K562 treated with DMSO at 1 percent for 12 hours (cell line): ENCODE results near the gene P3H3. TPM values are rescaled to one million over a fixed set of nuclear protein-coding genes. Genes with fewer than 3 reads are reported as not detected.

Experiments
- total RNA-seq: library from RNA; unstranded; fragments of 300-600 nt; gene quantifications from 2 replicates; pipeline ENCODE4 v1.2.3, GENCODE V29; 2022; ENCODE audit not compliant: insufficient read depth

The P3H3 gene, protein sequence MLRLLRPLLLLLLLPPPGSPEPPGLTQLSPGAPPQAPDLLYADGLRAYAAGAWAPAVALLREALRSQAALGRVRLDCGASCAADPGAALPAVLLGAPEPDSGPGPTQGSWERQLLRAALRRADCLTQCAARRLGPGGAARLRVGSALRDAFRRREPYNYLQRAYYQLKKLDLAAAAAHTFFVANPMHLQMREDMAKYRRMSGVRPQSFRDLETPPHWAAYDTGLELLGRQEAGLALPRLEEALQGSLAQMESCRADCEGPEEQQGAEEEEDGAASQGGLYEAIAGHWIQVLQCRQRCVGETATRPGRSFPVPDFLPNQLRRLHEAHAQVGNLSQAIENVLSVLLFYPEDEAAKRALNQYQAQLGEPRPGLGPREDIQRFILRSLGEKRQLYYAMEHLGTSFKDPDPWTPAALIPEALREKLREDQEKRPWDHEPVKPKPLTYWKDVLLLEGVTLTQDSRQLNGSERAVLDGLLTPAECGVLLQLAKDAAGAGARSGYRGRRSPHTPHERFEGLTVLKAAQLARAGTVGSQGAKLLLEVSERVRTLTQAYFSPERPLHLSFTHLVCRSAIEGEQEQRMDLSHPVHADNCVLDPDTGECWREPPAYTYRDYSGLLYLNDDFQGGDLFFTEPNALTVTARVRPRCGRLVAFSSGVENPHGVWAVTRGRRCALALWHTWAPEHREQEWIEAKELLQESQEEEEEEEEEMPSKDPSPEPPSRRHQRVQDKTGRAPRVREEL
- 17.7 and 18.5 TPM in 2 replicates for total RNA-seq

DNA sequence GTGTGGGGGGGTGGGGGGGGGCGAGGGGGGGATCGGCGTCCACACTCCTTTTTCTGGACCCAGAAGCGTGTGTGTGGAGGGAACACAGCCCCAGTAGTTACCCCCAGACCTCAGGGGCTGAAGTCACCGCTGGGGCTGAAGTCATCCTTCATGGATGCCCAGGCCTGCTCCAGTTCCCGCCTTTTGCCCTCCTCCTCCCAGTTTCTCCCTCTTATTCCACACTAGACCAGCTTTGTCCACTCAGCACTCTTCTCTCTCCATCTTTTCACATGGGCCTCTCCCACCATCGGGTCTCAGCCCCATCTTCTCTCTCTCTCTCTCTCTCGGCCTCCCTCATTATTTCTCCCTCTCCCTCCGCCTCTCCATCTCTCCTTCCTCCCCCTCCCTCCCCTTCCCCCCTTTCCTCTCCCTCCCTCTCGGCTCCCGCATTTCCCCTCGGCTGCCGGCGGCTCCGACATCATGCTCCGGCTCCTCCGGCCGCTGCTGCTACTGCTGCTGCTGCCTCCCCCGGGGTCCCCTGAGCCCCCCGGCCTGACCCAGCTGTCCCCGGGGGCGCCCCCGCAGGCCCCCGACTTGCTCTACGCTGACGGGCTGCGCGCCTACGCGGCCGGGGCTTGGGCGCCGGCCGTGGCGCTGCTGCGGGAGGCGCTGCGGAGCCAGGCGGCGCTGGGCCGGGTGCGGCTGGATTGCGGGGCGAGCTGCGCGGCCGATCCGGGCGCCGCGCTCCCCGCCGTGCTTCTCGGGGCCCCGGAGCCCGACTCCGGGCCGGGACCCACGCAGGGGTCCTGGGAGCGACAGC is at the start of gene P3H3:
TSS of gene P3H3 (plus strand) at position 426 of the 799 bp plus-strand sequence. CDS start at position 460, 34 bp downstream.

DNA sequence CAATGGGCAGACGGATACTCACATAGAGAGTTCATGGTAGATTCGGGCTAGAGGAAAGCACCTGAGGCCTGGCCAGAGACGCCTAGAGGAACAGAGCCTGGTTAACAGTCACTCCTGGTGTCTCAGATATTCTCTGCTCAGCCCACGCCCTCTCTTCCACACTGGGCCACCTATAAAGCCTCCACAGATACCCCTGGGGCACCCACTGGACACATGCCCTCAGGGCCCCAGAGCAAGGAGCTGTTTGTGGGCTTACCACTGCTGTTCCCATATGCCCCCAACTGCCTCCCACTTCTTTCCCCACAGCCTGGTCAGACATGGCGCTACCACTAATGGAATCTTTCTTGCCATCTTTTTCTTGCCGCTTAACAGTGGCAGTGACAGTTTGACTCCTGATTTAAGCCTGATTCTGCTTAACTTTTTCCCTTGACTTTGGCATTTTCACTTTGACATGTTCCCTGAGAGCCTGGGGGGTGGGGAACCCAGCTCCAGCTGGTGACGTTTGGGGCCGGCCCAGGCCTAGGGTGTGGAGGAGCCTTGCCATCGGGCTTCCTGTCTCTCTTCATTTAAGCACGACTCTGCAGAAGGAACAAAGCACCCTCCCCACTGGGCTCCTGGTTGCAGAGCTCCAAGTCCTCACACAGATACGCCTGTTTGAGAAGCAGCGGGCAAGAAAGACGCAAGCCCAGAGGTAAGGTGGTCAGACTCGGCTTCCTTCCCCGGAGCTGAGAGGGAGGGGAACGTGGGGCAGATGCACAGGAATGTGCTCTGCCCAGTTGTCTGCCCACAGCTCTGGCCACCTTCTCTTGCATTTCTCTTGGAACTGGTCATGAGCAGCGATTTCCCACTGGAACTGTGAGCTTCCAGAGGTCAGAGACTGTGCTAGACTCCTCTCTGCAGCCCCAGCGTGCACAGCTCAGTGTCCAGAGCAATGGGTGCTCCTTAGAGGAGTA is 39.0 kb upstream of the P3H3 start, which contains the start of gene CD4:
TSS of gene CD4 (plus strand) at position 557 of the 953 bp plus-strand sequence. CDS start 10,611 bp downstream, outside the sequence.

DNA sequence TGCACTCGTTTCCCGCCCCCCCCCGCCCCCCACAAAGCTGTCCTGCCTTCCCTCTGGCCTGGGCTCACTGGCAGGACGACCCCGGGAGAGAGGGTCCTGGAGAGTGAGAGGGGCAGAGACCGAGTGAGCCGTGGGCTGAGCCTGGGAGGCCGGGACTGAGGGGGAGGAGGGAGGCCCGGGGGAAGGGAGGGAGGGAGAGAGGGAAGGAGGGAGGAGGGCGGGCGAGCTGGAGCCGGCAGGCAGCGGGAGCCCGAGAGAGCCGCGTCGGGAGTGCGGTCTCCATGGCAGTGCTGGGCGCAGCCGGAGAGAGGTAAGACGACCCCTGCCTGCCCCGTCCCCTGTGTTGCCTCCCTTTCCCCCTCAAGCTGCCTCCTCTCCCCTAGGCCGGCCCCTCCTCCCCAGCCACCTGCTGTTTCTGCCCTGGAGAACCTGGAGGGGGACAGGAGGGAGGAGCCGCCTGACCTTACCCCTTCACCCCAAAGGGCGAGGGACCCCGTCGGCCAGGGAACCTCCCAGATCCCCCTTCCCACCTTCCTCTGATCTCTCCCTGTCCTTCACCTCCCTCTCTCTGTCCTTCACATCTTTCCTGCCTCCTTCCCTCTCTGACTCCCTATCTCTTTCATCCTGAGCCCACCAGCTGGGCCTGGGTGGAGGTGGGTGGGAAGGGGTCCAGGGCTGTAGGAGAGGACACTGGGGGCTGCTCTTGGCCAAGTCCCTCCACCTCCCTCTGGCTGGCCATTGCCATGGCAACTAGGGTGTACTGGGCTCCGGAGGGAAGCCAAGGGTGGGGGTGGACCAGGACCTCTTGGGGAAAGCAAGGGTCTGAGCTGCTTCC is 6.4 kb upstream of the P3H3 start, which contains the start of gene GPR162:
TSS of gene GPR162 (plus strand) at position 231 of the 835 bp plus-strand sequence. CDS start 2,078 bp downstream, outside the sequence.

DNA sequence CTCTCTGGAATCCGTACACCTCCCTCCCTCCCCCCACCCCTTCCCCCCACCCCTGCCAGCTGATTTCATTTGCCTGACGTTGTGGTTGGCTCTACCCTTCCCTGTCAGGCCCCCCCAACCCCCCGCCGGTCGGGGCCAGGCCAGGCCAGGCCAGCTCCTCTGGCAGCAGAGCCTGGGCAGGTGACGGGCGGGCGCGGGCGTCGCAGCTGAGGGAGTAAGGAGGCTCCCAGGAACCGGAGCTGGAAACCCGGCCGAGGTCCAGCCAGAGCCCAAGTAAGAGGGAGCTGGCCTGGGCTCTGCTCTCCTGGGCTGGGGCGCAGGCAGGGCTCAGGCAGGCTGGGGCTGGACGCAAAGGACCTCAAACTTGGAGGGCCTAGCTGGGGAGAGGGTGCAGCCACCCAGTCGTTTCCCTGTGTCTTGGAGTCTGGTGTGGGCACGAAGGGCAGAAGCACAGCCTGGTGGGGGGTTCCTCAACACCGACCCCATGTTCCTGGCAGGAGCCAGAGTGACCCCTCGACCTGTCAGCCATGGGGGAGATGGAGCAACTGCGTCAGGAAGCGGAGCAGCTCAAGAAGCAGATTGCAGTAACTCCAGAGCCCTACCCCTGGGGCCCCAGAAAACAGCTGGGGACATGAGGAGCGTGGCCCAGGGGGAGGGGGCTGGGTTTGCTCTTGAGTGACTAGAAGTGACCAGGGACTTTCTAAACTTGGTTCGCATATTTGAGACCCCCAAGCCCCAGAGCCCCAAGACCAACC is 12.7 kb downstream of the P3H3 start, which contains the start of gene GNB3:
TSS of gene GNB3 (plus strand) at position 165 of the 755 bp plus-strand sequence. CDS start at position 528, 363 bp downstream.

DNA sequence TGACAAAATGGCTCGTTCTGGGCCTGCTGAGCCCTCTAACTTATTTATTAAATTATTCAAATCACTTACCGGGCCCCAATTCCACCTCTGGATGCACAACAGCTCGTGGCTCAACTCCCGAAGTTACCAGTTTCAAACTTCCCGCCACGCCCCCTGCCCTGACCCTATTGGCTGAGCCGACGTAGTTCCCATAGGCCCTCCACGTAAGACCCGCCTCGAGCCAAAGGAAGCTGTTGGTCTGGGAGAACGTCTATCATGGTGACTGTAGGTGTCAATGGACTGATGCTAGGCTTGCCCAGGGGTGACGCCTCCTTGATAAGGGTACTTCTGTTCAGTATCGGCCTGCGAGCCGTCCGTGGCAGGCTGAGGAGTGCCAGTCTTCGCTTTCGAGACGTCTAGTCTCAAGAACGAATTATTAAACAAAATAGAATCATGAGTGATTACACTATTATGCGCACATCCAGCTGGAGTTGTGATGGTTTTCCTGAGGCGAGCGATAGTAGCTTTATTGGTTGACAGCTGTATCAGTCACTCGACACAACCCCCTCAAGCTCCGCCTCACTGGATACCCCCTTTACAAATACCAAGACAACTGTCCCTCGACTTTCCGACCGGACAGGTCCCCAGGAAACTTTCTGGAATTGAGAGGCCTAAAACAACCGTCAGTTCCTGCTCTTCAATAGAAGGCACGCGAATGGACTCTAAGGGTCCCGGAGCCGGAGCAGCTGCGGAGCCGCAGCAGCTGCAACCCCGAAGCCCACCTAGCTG is 23.1 kb downstream of the P3H3 start, which contains the start of gene CDCA3:
TSS of gene CDCA3 (minus strand) at position 134 of the 768 bp plus-strand sequence. CDS start 334 bp downstream, outside the sequence.

DNA sequence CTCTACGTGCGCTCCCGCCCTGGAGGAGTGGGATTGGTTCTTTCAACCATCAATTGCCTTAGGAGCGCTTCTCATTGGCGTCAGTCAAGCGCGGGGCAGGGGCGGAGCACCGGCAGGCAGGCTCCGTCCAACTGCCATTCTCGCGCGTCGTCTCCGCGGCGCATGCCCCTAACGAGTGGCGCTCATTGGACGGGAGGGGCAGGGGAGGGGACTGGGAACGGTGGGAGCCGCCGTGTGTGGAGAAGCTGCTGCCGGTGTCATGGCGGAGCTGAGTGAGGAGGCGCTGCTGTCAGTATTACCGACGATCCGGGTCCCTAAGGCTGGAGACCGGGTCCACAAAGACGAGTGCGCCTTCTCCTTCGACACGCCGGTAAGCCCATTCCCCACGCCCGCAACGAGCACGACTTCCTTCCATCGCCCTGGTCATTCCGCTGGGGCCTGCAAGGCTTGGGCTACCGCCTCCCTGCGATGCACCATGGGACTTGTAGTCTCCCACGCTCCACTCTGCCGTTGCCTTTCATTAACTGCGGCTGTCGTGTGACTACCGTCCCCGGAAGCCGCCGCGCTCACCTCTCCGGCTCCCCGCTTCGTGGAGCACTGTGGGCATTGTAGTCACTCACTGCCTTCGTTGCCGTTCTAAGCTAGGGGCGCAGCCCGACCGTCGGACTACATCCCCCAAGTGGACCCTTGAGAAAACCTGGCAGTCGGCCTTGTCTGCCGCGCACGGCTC is 23.9 kb downstream of the P3H3 start, which contains the start of gene USP5:
TSS of gene USP5 (plus strand) at position 230 of the 730 bp plus-strand sequence. CDS start at position 260, 30 bp downstream.

DNA sequence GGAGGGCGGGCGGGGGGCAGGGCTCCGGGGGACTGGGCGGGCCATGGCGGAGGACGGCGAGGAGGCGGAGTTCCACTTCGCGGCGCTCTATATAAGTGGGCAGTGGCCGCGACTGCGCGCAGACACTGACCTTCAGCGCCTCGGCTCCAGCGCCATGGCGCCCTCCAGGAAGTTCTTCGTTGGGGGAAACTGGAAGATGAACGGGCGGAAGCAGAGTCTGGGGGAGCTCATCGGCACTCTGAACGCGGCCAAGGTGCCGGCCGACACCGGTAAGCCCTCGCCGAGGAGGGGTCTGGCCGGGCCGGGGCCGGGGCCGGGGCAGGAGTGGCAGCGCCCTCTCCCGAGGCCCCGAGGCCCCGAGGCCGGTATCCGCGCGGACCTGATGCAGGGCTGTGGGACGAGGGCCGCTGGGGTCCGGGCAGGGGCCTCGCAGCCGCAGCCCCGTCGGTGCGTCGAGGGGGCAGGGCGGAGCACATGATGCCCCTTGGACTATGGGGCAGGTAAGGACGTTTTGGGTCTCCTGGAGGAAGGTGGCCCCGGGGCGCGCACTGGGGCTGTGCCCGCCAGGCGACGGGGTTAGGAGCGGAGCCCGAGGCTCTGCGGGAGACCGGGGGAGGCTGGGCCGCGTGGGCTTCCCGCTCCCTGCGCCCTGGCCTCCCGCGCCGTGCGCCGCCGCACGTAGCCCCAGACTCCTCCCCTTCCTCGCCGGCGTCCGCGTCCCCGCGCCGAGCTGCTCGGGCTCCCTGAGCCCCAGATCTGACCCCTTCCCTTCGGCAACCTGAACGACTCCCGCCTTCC is 39.4 kb downstream of the P3H3 start, which contains the start of gene TPI1:
TSS of gene TPI1 (plus strand) at position 119 of the 798 bp plus-strand sequence. CDS start at position 155, 36 bp downstream.

DNA sequence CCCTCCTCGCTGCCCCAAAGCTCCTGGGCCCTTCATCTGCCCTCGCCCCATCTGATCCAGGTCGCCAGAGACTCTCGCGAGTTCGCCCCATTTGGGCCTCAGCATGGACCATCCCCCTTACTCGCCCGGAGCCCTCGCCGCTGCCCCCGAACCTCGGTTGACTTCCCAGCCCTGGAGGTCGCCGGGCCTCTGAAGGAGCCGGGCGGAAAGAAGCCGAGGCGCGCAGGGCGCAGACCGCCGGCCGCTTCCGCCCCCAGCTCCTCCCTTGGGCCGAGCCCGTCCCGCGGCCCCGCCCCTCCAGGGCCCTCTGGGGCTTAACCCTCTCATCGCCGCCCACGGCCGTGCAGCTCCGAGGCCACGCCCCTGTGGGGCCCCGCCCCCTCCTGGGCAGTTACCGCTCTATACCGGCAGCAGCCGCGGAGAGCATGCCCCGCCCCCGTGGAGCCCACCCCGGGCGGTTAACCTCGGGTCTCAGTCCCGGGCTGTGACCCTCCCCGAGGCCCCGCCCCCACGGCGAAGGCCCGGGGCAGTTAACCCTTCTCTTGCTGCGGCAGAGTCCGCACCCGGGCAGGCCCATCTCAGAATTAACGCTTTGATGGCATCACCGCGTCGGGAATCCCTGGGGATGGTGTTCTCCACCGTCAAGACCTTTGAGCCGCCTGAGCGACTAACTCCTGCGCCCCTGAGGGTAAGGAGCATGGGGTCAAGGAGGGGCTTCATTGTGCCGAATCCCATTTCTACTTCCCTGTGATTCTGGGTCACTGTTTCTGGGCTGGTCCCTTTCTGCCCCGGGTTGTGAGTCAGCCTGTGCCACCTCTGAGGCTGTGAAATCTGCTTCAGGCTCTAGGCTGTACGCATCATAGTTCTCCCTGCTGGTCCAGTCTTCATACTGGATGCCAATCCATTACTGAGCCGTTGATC is 45.1 kb downstream of the P3H3 start, which contains the start of gene SPSB2:
TSS of gene SPSB2 (minus strand) at position 210 of the 921 bp plus-strand sequence. CDS start 402 bp downstream, outside the sequence.

Other genes with a start within 250 kb of the P3H3 start
- gene CHD4, start 221.0 kb upstream of the P3H3 start, total RNA-seq: 176 and 289 TPM in 2 replicates
- gene LPAR5, start 192.4 kb upstream of the P3H3 start, total RNA-seq: 4.9 and 11.5 TPM in 2 replicates
- gene ACRBP, start 181.0 kb upstream of the P3H3 start, total RNA-seq: 4.4 and 7.7 TPM in 2 replicates
- 22.3 and 34.4 TPM in 2 replicates for gene ING4, start 165.3 kb upstream of the P3H3 start, total RNA-seq
- gene ZNF384, start 139.0 kb upstream of the P3H3 start, total RNA-seq: 7.5 and 38.1 TPM in 2 replicates
- gene PIANP, start 127.6 kb upstream of the P3H3 start, total RNA-seq: not detected in 2 replicates
- gene COPS7A, start 104.4 kb upstream of the P3H3 start, total RNA-seq: 21.1 and 32.5 TPM in 2 replicates
- gene MLF2, start 75.3 kb upstream of the P3H3 start, total RNA-seq: 133 and 149 TPM in 2 replicates
- 336 and 424 TPM in 2 replicates for gene PTMS, start 62.0 kb upstream of the P3H3 start, total RNA-seq
- gene LAG3, start 55.9 kb upstream of the P3H3 start, total RNA-seq: 0.92 and 1.6 TPM in 2 replicates
- 0.70 TPM in 1 of 2 replicates, not detected in the other for gene CD4, start 38.9 kb upstream of the P3H3 start, total RNA-seq
- gene GPR162, start 6.6 kb upstream of the P3H3 start, total RNA-seq: 2.0 and 3.7 TPM in 2 replicates
- gene GNB3, start 12.5 kb downstream of the P3H3 start, total RNA-seq: 3.0 and 3.1 TPM in 2 replicates
- gene CDCA3, start 22.9 kb downstream of the P3H3 start, total RNA-seq: 32.5 and 43.7 TPM in 2 replicates
- 45.6 and 61.5 TPM in 2 replicates for gene USP5, start 23.7 kb downstream of the P3H3 start, total RNA-seq
- 410 and 515 TPM in 2 replicates for gene TPI1, start 39.1 kb downstream of the P3H3 start, total RNA-seq
- gene SPSB2, start 44.9 kb downstream of the P3H3 start, total RNA-seq: 5.4 and 6.6 TPM in 2 replicates
- 4.7 and 13.1 TPM in 2 replicates for gene LRRC23, start 76.4 kb downstream of the P3H3 start, total RNA-seq
- gene ENO2, start 86.2 kb downstream of the P3H3 start, total RNA-seq: 29.5 and 40.4 TPM in 2 replicates
- 15.3 and 39.8 TPM in 2 replicates for gene ATN1, start 99.6 kb downstream of the P3H3 start, total RNA-seq
- gene RNU7-1, start 115.4 kb downstream of the P3H3 start, total RNA-seq: not detected in 2 replicates
- gene C12orf57, start 115.6 kb downstream of the P3H3 start, total RNA-seq: 403 and 716 TPM in 2 replicates
- 8.0 and 8.3 TPM in 2 replicates for gene PTPN6, start 122.9 kb downstream of the P3H3 start, total RNA-seq
- gene PHB2, start 142.3 kb downstream of the P3H3 start, total RNA-seq: 261 and 278 TPM in 2 replicates
- gene EMG1, start 142.5 kb downstream of the P3H3 start, total RNA-seq: 14.9 and 18.5 TPM in 2 replicates
- 13.6 and 38.4 TPM in 2 replicates for gene LPCAT3, start 190.1 kb downstream of the P3H3 start, total RNA-seq
- 2.8 TPM in 1 of 2 replicates, not detected in the other for gene C1S, start 232.3 kb downstream of the P3H3 start, total RNA-seq